HG02885 (cell line): ENCODE data around the gene AMTN.
"Not testable (repeated sequence)": the region's sequence is repeated elsewhere in the genome, so short reads cannot be mapped to it uniquely, and the experiment has no call there.

Experiments
- ATAC-seq: cut with Tn5 transposase; IDR thresholded peaks from one replicate; pipeline ENCODE4 v1.9.1; 2021; ENCODE audit warnings: mild to moderate bottlenecking; ENCODE audit not compliant: unreplicated experiment, poor library complexity

The AMTN gene, protein sequence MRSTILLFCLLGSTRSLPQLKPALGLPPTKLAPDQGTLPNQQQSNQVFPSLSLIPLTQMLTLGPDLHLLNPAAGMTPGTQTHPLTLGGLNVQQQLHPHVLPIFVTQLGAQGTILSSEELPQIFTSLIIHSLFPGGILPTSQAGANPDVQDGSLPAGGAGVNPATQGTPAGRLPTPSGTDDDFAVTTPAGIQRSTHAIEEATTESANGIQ

DNA sequence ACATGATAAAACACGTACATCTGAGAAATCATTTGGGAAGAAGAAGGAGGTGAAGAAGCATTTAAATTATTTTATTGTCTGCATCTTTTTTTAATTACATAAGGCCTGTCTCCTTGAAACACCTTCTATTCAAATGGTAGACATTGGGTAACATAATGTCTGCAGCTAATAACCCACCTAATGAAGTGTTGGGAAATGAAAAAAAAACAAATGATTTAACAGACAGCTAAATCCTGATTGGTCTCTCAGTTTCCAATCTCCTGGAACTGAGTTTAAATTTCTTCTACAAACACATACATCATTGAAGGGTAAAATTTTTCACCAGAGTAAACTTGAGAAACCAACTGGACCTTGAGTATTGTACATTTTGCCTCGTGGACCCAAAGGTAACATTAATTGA, at the start of gene AMTN:
TSS of gene AMTN (plus strand) at position 301 of the 400 bp plus-strand sequence. CDS start 209 bp downstream, outside the sequence.
- no peak for ATAC-seq

DNA sequence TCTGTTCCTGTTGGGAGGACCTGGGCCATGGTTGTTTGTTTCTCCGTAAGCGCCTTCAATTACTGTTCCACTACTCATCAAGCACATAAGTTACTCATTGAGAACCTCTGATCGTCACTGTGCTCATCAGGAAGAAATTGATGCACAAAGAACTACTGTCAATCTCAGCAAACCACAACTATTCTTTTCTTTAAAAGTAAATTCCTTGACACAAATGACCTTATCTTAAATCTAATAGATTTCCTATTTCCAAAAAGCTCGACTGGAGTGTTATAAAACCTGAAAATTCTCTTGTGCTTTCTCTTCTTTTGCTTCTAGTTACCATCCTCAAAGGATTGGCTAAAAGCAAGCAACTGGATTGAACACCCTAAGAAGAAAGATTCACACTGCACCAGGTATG, 46.5 kb upstream of the AMTN start, which contains the start of gene MUC7:
TSS of gene MUC7 (plus strand) at position 301 of the 400 bp plus-strand sequence. CDS start 1,825 bp downstream, outside the sequence.
- no peak for ATAC-seq

DNA sequence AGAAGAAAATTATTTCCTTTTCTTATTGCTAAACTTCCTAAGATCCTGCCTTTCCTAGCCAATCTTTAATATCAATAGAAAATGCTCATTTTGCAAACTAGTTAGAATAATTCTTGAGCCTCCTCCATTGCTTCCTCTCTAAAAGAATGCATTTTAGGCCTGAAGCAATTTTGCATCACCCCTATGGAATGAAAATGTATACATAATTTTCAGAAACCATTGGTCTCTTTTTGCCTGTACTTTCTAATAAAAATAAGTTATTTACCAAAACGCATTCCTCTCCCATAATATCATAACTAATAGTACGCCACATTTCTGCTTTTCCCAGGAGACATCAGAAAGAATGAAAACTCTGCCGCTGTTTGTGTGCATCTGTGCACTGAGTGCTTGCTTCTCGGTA, 44.7 kb upstream of the AMTN start:
- ATAC-seq, result no peak

DNA sequence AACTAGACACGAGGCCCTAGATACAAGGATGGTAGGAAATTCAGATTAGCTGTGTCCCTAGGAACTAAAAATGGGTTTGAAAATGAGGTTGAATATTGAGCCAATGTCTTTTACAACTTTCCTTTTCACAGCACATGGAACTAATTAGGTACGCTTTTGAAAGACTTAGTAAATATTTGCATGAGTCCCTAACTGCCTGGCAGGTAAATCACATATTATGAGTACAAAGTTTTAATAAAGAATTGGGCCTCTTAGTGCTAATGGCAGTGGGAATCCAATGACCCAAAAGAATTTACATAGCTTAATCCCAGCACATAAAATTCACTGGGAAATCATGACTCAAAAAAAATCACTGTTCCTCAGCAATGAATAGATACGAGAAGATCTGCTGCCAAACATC, 29.6 kb upstream of the AMTN start:
- no peak for ATAC-seq

DNA sequence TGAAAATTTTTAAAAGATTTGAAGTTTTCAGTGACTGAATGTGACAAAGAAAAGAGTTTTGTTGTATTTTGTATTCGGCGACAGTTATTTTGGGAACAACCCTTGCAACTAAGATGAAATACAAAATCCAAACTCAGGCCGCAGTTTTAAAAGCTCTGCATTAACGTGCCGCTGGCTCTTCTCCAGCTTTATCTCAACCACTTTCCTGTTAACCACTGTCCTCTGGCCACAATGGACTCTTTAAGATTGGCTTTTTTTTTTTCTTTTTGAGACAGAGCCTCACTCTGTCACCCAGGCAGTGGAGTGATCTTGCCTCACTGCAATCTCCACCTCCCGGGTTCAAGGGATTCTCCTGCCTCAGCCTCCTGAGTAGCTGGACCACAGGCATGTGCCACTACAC, 22.1 kb upstream of the AMTN start:
- no peak for ATAC-seq

DNA sequence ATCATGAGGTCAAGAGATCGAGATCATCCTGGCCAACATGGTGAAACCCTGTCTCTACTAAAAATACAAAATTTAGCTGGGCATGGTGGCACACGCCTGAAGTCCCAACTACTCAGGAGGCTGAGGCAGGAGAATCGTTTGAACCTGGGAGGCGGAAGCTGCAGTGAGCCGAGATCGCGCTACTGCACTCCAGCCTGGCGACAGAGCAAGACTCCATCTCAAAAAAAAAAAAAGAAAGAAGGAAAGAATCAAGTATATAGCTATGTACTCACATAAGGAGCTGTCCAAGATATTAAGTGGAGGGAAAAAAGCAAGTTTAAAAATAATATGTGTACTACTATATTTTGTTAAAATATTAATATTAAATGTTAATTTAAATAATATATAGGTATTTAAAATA, 16.5 kb upstream of the AMTN start:
- ATAC-seq, result not testable (repeated sequence)

DNA sequence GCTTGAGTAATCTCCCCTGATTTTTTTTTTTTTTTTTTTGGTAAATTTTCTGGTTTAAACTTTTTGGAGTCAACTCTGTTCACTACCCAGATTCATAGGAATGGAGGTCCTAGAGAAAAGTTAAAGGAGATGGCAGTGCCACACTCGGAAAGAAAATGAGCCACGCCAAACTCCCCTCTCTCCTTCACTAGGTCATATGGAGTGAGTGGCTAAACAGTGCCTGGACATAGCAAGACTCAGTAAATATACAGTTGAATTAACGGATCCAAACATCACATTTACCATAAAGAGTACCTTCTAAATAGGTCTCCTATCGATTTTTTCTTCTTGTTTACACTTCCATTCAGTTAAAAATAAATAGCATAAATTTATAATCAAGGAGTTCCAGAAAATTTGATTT, 13.6 kb upstream of the AMTN start:
- ATAC-seq, result peak; percentile 33

DNA sequence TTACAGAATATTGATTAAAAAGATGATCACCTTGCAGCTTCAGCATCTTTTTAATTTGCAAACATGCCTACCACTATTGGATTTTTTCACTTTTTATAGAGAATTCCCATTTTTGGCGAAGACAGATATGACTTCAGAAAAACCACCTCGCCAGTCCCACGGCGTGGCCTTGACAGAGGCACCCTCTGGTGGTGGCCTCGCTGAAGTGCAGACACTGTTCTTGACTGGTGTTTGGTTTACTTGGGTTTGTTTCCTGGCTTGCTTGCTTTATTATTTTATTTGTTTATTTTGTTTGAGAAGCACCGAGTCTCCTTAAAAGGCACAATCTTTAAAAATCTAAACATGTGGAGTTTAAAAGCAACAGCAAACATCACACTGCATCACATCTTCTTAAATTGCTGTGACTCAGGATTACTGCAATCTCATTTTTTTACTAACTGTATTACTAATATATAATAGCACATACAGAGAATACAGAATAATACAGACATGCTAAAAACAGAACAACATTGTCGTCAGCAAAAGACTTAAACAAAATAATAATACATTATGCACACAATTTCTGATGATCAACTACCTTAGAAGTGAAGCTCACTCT, 13.1 kb upstream of the AMTN start:
- ATAC-seq, result peak; percentile 97

DNA sequence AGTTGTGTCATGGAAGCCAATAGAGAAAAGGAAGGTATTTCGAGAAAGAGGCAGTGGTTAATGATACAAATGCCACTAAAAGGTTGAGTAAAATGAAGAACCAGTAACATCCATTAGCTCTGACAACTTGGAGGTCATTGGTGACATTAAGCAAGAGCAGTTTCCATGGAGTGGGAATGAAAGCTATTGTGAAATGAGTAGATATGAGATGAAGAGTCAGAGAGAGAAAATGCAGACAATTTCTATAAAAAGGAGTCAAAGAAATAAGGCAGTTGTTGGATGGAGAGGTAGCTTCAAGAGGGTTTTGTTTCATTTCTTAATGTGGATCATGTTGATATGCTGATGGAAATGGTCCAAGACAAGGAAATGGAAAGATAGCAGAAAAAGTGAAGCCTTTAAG, 9.6 kb upstream of the AMTN start:
- no peak for ATAC-seq

DNA sequence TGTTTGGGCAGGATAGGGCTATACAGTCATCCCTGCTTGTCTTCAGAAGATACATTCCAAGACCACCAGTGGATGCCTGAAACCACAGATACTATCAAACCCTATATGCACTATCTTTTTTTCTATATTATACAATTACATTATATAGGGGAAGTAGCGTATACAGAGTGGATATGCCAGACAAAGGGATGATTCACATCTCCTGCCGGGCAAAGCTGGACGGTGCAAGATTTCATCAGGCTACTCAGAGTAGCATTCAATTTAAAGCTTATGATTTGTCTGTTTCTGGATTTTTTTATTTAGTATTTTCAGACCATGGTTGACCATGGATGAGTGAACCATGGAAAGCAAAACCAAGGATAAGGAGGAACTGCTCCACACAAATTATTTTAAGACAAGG, 7.0 kb upstream of the AMTN start:
- ATAC-seq, result no peak

DNA sequence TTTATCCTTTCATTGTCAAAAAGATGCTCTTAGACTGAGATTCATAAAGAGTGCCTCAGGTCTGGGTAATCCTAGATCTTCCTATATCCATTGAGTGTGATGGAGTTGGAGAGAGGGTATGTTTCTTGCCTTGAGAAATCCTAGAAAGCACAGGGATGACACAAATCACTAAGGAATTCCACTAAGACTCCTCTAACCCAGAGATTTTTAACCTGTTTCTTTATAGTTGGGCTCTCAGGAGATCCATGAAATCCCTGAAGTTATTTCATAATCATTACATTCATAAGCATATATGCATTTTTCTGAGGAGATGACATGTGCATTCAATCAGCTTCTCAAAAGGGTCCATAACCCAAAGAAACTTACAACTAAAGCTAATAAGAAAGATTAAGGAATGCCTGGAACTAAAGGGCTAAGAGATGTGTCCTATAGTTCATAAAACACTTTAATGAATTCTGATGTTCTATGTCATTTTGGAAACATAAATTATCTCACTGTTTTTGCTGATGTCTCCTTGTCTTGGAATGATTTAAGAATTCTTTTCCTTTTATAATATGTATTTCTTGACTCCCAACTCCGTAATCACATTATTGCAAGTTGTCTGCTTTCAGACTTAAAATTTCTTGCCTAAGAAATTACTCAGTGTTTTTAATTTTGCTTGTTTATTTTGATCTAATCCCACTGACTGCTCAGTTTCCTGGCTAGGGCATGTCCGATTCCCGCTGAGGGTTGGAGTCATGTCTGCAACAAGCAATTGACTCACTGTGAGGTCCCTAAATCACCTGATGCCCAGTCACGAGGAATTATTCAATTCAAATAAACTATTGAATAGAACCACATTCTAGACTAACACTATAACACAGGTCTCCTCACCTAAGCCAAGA, 2.8 kb upstream of the AMTN start:
- no peak for ATAC-seq

DNA sequence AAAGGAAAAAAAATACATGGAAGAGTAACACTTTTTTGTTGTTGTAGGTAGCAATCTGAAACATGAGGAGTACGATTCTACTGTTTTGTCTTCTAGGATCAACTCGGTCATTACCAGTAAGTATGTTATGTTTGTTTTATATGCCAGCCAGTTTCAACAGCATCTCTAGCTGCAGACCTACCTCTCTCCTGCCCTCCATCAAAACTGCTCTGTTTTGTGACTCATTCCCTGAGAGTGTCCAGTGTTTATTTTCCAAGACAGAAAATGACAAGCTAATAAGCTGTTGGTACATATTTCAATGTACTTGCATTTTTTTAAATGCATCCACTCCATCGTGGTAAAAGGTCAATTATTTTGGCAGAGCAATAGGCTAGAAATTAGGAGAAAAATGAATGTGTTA, 347 bp downstream of the AMTN start:
- ATAC-seq, result no peak

DNA sequence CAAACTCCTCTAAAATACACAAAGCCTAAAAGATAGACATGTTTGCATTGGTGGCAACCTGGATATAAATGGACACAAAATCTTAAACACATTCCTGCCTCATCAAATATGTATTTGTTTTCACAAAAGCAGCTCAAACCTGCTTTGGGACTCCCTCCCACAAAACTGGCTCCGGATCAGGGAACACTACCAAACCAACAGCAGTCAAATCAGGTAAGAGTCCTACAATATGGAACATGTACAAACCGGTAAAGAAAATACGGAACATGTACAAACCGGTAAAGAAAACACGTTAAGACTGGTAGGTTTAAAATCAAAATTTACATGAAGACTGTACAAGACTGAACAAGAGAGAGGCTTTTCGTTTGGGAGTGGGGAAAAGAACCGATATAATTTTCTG, 4.3 kb downstream of the AMTN start:
- ATAC-seq, result no peak

DNA sequence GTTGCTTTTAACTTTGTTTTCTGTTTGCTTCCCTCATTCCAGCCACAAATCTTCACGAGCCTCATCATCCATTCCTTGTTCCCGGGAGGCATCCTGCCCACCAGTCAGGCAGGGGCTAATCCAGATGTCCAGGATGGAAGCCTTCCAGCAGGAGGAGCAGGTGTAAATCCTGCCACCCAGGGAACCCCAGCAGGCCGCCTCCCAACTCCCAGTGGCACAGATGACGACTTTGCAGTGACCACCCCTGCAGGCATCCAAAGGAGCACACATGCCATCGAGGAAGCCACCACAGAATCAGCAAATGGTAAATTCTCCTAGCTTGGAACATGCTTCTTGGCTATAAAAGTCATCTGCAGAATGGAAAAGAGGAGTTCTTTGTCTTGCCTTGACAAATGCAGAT, 12.6 kb downstream of the AMTN start:
- ATAC-seq, result no peak

DNA sequence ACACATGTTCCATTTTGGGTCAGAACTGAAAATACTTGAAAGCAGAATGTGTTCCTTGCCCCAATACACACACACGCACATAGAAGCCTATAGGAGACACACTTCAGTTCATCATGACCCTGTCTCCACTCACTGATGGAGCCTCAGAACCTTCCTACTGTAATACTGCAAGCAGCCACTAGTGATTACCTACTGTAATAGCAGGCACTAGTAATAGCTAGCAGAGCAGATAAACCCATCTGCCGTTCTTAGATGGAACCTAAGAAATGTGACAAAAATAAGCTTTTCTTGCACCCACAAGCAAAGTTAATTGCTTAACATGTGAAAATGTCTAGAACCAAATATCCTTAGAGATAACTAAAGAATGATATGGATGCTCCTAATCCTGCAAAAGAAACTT, 13.6 kb downstream of the AMTN start:
- ATAC-seq, result peak; percentile 92

DNA sequence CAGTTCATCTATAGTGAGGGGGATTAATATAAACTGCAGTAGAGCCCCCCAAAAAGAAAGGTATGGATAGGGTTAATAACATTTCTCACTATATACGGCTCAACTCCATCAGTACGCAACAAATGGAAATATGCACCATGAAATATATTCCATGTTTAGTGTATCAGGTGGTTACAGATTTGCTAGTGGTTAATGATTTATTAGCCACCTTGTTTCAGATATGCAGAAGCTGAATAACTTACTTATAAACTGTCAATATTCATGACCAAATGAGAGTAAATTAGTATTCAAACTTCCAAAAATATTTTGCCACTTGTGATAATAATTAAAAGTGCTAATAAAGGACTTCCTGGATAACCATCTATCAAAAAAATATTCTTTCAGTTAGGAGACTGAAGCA, 14.8 kb downstream of the AMTN start:
- no peak for ATAC-seq

DNA sequence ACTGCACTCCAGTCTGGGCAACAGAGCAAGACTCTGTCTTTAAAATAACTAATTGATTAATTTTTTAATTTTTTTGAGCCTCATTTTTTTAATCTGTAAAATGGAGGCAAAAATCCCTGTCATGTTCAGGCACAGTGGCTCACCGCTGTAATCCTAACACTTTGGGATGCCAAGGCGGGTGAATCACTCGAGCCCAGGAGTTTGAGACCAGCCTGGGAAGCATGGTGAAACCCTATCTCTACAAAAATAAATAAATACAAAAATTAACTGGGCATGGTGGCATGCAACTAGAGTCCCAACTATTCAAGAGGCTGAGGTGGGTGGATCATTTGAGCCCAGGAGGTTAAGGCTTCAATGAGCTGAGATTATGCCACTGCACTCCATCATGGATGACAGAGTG, 15.4 kb downstream of the AMTN start:
- ATAC-seq, result no peak

DNA sequence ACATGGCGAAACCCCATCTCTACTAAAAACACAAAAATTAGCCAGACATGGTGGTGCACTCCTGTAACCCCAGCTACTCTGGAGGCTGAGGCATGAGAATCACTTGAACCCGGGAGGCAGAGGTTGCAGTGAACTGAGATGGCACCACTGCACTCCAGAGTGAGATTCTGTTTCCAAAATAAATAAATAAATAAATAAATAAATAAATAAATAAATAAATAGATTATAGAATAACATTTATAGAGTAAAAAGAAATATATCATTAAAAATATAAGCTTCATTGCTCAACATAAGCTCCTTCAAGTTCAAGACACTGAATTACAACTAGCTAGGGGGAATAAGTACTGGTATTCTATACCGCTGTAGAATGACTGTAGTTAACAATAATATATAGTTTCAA, 16.5 kb downstream of the AMTN start:
- ATAC-seq, result not testable (repeated sequence)

DNA sequence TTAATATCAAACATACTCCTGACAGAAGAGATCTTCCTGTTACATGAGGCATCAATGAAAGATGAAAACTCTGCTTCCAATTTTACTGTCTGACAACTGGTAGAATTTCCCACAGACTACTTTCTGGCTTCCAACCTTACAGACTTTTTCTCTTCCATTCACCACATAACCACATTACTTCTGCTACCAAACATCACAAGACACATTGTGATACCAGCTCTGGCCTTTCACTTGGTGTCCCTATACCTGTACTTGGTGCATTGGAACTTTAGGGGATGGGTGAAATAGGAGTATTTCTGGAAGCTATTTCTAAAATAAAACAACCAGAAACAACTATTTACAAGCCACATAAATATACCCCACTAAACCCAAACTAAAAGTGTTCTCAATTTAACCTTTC, 20.5 kb downstream of the AMTN start:
- ATAC-seq, result no peak

DNA sequence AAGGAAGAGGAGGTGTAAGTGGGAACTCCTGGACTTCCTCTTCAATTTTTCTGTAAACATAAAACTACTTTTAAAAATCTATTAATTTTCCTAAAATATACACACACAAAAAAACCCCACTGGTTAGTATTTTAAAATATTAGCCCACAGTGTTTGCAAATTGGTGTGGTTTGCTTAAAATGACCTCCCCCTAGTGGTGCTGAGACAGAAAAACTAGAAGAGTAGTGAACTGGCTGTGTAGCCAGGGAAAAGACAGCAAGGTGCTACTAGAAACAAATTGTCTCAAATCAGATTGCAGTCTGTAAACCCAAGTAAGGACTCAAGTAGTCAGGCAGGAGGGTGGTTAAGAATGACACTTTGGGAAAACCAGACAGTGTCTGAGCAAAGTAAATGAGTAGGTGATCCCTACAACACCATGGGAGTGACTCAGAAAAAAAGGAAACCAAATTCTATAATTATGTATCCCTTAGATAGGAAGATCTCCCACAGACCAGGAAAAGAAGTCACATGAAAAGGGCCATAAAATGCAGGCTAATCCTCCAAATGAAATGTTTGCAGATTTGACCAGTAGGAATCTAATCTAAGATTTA, 26.0 kb downstream of the AMTN start:
- ATAC-seq, result peak; percentile 74

DNA sequence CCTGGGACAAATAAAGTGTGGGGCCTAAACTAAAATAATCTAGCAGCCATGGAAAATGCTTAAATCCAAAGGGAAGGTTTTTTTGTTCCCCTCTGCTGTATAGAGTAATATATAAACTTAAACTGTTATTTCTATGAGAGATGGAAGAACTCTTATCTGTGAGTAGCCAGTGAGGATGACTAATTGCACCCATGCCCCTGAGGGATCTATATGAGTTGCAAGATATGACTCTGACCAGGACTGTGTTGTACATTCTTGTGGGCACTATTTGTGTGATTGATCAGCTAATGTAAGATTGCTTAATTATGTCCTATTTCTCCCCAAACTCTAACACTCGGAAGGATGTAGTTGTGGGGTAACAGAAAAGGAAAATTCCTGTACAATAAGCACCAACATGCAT, 38.5 kb downstream of the AMTN start:
- no peak for ATAC-seq
